HG03103 (cell line): Measurements from ENCODE around the gene ITK.

Source experiments
- ATAC-seq: cut with Tn5 transposase; IDR thresholded peaks from one replicate; pipeline ENCODE4 v1.9.1; 2021; ENCODE audit warnings: low read depth; ENCODE audit not compliant: unreplicated experiment

The ITK gene

DNA sequence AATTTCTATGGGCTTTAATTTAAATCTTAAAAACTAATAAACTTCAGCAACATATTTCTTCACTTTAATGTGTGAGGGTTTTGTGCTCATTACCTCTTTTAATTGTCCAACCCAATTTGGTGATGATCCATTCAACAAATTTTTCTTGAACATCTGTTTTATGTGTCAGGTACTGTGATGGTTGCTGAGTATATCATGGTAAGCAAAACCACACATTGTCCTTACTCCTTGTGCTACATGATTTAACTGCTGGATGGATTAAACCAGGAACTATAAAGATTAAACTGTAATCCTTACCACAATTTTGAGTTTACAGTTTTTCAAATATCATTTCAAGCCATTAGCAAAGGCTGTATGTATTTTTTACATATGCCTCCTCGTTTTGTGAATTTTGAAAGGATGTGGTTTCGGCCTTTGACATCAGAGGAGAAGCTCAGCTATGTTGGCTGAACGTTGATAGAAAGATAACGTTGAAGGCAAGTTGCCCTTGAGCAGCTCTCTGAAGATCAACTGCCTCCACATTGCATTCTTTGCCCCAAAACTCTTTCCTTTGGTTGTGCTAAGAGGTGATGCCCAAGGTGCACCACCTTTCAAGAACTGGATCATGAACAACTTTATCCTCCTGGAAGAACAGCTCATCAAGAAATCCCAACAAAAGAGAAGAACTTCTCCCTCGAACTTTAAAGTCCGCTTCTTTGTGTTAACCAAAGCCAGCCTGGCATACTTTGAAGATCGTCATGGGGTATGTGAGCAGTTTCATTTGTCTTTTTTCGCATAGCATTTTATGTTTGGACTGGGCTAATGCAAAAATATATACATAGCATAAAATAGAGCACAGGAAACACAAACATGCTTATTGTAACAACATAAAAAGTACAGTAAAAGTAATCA is at the start of gene ITK:
Gene ITK (plus strand): TSS at position 467 of the 891 bp plus-strand sequence. CDS start 138 bp downstream, at position 605.
- ATAC-seq, result no peak

DNA sequence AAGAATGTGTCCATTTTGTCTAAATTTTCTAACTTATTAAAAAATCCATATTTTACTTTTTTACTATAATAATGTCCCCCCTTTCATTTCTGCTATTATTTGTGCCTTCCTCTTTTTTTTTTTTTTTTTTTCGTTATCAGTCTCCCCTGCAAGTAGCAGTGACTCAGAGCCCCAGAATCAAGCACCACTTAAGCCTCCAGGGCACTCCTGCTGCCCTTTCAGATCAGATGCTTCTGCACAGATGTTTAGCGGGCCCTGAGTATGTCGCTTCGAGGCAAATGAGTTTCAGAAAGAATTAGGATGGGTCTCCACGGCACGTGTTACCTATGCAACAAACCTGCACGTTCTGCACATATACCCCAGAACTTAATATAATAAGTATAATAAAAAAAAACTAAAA is 49.7 kb upstream of the ITK start:
- ATAC-seq, result peak; percentile 41

DNA sequence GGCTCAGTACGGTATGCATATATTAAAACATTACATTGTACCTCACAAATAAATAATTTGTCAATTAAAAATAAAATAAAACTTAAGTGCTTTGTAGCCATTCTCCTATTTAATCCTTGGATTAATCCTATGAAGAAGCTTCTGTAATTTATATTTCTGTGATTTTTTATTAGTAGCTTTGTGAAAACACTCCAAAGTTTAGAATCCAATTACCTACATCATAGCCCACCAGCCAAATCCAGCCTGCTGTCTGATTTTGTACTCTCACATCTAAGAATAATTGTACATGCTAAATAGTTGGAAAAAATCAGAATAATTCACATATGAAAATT is 48.4 kb upstream of the ITK start:
- no peak for ATAC-seq

DNA sequence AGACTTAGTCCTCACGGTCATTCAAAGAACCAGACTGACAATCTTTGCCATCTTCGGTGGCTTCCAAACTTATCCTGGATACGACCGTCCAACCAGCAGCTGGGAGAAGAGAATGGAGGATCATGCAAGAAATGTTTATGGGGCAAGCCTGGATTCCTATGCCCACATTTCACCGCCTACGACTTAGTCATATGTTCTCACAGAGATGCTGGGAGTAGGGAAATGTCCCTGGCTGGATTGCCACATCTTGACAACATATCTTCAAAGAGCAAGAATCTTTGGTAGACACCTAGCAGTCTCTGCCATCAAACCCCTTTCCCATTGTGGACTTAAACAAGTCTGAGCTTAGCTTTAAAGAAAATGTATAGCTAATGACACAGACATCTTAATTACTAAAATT is 42.9 kb upstream of the ITK start:
- no peak for ATAC-seq

DNA sequence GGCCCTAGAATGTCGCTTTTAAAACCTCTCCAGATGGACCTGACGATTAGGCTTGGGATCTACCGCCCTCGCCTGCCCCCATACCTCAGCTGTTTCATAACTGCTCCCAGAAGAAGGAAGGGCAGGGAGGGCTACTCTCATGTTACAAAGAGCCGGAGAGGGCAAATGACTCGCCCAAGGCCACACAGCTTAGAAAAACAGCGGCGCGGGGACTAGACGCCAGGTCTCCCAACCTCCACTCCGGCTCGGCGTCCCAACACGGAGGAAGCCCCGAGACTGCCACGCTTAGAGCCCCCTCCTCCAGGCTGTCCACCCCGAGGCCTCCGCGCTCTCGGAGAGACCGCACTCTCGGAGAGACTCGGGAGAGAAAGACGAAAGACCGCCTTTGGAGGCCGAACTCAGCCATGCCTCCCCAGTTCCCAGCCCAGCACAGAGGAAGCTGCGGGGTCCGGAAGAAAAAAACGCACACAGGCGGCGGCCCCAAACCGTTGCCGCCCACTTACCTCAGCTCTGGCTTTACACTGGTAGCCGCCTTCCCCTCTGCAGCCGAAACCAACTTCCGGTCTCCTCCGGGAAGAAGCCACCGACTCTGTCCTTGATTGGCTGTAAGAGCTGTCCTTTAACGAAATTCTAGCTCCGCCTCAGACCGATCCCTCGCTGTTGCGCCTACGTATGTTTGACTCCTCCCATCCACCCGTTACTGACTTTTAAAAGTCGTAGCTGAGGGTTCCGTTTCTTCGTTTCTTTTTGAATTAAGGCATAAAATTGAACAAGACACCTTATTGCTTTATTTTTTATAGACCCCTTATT is 38.1 kb upstream of the ITK start, which contains the start of gene MED7:
Gene MED7 (minus strand): TSS at position 549 of the 810 bp plus-strand sequence. CDS start 3,434 bp downstream, outside the sequence.
- ATAC-seq, result peak; percentile 100

DNA sequence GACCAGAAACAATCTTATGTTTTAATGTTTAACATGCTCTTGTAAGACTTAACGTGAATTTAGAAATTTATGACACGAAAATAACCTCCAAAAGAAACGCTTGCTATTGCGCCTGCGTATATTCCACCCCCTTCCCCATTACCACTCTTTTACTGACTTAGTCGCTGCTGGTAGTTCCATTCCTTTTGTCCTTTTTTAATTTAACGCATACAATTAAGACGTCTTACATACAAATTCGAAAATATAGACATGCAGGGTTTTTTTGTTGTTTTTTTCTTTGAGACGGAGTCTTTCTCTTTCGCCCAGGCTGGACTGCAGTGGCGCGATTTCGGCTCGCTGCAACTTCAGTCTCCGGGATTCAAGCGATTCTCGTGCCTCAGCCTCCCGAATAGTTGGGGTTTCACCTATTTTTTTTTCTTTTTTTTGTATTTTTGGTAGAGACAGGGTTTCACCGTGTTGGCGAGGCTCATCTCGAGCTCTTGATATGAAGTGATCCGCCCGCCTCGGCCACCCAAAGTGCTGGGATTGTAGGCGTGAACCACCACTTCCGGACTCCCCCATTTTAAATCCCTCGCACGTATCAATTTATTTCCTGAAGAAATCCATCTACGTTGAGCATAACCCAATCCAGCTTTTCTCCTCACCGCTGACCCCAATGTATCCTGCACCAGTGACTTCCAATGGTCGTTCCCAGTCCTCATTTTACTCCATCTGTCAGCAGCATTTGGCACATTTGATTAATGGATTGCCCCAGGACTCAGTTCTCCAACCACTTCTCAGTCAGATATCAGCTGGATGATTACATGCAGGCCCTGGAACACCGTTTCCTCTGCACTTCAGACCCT is 37.3 kb upstream of the ITK start:
- peak; percentile 26 for ATAC-seq

DNA sequence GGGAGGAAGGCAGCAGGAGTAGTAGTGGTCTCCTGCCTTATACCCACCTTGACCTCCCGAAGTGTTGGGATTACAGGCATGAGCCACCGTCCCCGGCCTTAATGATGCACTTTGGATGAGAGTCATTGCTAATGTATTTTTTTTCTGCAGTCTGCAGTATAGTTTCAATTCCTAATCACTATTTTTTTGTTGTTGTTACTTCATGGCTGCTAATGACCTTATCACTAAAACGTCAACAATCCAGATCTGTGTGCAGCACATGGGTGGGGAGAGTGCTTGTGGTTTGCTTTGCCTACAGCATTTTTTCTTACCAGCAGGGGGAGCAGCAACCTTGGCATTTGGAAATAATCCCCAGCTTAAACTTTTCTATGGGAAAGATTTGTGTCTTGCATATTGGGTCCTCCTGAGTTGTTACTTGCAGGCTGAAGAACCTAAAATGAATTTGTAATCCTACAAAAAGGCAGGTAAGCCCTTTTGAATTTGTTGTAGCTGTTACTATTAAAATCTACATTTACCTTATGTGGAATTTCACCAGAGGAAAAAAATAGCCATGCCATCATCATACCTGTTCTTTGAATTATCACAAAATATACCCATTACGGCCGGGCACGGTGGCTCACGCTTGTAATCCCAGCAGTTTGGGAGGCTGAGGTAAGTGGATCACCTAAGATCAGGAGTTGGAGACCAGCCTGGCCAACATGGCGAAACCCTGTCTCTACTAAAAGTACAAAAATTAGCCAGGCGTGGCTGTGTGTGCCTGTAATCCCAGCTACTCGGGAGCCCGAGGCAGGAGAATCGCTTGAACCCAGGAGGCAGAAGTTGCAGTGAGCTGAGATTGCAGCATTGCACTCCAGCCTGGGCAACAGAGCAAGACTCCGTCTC is 31.7 kb upstream of the ITK start:
- no peak for ATAC-seq

DNA sequence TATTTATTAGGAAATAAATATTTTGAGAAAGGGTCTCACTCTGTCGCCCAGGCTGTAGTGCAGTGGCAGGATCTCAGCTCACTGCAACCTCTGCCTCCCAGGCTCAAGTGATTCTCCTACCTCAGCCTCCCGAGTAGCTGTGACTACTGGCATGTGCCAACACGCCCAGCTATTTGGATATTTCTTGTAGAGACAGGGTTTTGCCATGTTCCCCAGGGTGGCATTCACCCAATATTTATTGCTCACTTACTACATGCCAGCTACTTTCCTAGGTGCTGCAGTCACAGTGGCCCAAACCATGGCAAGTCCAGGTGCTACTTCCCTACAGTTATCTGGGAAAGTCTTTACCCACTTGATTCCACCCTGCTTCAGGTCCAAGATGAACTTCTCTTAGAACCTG is 29.6 kb upstream of the ITK start:
- no peak for ATAC-seq

DNA sequence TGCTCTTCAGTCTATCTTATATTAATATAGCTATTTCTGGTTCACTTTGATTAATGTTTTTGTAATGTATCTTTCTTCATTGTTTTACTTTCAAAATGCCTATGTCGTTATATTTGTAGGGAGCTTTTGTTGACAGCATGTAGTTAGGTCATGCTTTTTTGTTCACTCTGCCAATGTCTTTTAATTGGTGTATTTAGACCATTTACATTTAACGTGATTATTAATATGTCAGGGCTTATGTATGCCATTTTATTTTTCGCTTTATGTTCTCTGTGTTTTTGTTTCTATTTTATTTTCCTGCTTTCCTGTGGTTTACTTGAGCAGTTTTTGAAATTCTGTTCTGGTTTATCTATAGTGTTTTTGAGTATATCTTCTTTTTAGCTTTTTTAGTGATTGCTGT is 25.3 kb upstream of the ITK start:
- no peak for ATAC-seq

DNA sequence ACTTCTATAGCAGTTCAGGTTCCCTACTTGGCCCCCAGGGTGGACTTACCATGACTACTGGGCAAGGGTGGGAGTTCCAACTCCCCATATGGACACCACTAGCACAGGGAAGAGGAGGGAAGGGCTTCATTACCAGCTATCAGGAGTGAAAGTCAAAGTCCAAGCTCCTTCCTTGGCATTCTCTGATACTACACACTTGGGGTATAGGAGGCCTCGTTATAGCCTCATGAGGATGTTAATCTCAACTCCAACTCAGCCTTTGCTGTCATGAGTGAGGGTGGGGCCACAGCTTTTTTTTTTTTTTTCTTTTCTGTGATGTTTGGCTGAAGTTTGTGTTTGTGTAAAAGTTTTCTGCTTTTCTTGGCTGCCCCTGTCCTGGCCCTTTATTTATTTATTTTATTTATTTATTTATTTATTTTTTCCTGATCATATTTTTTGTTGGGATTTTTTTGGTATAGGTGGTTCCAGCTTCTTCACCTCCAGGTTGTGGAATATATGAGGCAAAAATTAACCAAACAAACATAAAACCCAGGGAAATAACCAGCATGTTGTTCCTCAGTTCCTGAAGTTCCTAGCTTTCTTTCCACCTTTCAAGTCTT is 23.2 kb upstream of the ITK start:
- ATAC-seq, result no peak

DNA sequence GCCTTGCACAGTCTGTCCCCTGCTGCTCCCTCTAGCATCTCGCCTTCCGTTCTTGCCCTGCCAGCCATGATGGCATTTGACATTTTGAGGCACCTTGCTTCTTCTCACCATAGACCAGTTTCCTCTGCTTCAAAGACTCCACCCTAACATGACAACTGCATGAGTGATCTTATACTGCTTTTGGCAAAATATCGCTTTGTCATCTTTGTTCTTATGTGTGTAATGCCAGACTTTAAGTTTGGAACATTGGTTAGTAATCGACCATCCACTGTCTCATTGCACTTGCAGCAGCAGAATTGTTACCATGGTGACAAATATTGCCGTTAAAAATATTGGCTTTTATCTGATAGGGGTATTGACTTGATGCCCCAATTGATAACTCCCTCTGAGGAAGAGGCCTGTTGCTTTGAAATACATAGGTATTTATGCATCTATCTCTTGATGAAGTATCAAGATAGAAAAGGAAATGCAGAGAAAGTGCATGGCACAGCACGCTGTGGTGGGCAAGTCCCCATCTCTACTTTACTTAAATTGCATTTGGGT is 21.4 kb upstream of the ITK start:
- no peak for ATAC-seq

DNA sequence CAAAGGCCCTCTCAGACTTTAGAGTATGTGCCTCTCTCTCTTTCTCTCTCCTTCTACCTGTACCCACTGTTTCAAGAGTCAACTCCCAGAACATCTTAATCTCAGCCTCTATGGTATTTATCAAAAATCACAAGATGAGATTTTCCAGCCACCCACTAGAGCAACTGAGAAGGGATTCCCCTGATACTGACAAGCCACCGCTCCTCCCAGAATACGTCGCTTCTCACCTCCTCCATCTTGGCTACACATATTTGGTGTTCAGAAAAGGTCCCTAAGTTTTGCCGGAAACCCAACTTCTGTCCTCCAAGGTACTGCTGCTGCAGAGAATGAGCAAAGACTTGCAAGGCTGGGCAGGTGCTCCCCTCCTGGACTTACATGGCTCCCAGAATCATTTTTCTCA is 20.6 kb upstream of the ITK start:
- ATAC-seq, result no peak

DNA sequence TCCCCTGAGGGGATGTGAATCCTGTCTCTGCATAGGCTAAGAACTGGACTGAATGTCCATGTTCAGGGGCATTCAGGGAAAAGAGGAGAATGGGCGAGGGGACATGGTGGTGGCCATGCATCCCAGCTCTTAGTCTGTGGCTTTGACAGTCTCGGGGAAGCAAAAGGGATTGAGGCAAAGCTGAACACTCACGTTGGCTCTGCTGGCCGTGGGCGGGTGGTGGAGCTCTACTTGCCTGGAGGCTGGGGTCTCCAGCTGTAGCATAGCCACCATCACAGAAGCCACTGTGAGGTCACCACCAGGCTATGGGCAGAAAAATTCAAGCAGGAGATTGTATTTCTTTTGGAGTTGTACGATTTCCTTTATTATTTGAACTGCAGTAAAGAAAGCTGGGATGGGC is 18.6 kb upstream of the ITK start:
- ATAC-seq, result no peak

DNA sequence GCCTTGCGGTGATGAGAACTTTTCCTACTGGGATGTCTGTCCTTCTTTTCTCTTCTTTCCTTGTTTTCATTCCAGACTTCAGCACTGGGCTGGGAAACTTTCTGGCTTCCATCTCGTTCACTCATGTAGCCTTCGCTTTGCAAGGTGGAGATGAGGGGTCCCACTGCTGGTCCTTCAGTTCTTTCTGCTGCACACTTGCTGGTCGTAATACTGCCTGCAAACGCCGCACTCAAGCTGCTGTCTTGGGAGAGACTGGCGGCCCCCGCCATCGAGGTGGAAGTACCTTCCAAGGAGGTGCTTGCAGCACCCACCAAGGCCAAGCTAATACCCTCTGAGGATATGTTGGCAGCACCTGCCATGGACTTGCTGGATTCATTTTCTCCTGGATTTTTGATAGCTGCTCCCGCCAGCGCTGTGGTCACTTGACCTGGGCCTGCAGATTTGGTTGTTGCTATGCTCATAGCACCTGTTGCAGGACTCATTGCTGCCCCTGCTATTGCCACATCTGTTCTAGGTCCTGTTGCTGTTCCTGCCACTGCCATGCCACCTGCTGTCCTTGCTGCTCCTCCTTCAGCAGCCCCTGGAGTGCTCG is 17.6 kb upstream of the ITK start:
- ATAC-seq, result no peak

DNA sequence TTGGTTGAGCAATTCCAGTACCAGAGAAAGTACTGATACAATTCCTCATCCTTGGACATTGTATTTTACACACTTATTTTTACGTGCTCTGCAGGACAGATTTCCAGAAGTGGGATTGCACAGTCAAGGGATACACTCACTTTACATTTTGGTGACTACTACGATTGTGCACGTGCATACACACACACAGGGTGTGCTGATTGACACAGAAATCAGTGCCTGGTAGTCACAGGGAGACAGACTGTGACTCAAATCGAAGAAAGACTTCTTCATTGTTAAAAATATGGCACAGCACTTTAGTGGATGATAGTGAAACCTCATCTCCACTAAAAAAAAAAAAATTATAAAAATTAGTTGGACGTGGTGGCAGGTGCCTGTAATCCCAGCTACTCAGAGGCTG is 16.1 kb upstream of the ITK start:
- no peak for ATAC-seq

DNA sequence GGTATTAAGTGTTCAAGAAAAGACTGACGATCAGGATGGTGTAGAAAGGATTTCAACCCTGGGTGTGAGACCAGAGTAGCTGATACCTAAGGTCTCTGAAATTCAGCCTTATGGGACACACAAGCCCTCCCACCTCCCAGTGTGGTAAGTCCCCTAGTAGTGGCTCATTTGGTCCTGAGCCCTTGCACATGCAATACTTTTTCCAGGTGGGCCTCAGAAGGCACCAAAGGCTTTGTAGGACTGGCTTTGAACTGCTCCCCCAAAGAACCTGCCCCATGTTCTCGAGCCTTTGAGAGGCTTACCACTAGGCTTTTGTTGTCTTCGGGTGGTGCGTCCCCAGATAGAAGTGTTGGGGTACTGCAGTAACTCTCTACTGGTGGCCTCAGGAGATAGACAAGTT is 15.4 kb upstream of the ITK start:
- no peak for ATAC-seq

DNA sequence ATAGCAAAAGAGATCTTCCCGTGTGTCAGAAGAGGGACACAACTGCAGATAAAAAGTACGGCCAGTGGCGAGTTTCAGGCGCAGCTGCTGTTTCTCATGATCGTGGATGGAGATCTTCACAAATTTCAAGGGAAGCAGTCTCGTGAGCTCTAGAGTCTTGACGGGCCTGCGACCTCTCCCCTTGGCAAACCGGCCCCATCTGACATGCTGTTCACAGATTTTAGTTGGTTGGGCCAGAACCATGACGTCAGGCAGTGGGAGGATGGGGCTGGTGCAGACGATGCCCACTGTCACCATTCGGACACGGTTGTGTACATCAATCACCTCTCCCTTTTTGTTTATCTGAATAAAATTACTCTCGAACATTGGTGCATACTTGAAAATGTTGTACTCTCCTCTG is 15.0 kb upstream of the ITK start:
- no peak for ATAC-seq

DNA sequence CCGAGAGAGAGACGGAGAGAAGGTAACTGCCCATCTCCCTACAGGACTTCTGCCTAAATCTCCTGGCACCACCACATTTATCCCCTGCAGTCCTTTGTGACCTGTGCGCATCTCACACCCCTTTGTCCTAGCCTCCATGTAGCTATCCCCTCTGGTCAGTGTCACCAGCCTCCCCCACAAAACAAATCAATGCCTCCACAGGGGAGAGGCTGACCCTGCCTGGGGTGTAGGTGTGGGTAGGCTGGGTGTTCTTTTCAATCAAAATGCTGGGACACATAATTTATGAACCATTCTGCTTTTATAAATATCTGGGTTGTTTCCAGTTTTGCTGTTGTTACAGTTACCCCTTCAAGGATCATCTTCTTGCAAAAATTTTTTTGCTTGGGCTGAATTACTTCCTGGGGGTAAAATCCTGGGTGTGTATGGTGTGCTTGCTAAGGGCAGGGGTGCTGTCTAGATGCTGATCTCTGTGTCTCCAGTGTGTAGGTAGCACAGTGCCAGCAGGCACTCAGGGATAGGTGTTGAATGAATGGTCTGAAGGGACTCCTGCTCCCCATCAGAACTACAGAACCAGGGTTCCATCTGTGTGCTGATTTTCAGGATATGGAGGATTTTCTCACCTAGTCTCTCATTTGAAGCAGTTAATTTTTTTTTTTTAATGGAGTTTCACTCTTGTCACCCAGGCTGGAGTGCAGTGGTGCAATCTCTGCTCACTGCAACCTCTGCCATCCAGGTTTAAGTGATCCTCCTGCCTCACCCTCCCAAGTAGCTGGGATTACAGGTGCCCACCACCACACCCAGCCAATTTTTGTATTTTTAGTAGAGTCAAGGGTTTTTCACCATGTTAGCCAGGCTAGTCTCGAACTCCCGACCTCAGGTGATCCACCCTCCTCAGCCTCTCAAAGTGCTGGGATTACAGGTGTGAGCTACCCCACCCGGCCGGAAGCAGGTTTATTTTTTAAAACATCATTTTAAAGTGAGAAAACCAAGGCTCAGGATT is 14.1 kb upstream of the ITK start, which contains the start of gene GARIN3:
Gene GARIN3 (minus strand): TSS at position 51 of the 1,000 bp plus-strand sequence. CDS start 96 bp downstream, outside the sequence.
- no peak for ATAC-seq
